Transverse colon (tissue), 4 donors: Measurements from ENCODE around the gene CEP70.

Experiments used
- CTCF ChIP-seq, 5 experiments: fragments of 200-600 bp in 3 of 5; fragments of 450-650 bp in 2 of 5; sonication (generic) in 3 of 5; IDR thresholded peaks; 1 replicate in 2 of 5; 2 replicates in 3 of 5; pipeline ENCODE4 v1.5.1; 2016 to 2017; ENCODE audit warnings: antibody characterized with exemption in 5 of 5, inconsistent platforms in 3 of 5, mild to moderate bottlenecking in 2 of 5, moderate library complexity in 1 of 5
- EP300 ChIP-seq: sonication (generic); formaldehyde crosslinking; IDR thresholded peaks from one replicate; pipeline ENCODE4 v1.6.1; 2017; ENCODE audit warnings: antibody characterized with exemption, low read depth
- POLR2A ChIP-seq: fragments of 450-650 bp; IDR thresholded peaks from one replicate; pipeline ENCODE4 v1.6.1; 2016; ENCODE audit warnings: antibody characterized with exemption, mild to moderate bottlenecking, moderate library complexity
- POLR2AphosphoS5 ChIP-seq, 3 donors: sonication (generic); formaldehyde crosslinking; IDR thresholded peaks; one replicate each; pipeline ENCODE4 v1.6.1; 2016; ENCODE audit warnings: antibody characterized with exemption in 3 of 3

- TF ChIP-seq EP300 (no peak), CTCF (IDR thresholded peaks at IDR 0.05) (no peak), POLR2AphosphoS5 (IDR thresholded peaks at IDR 0.05) (no peak), POLR2A (no peak)
Measured at GRCh38 chr3:138445654-138446053, 148.4 kb downstream of the CEP70 start.
